C4-2B (cell line): ENCODE measurements around the gene PTGES.

ENCODE experiments used
- ZFX ChIP-seq: fragments of 450-650 bp; IDR thresholded peaks from 2 replicates; pipeline ENCODE4 v1.6.1; 2017
- TF ChIP-seq, protein P1 (sequence below): fragments of 450-650 bp; conservative IDR thresholded peaks from 2 replicates; pipeline ENCODE4 v1.5.1; 2017; ENCODE audit warnings: mild to moderate bottlenecking

DNA sequence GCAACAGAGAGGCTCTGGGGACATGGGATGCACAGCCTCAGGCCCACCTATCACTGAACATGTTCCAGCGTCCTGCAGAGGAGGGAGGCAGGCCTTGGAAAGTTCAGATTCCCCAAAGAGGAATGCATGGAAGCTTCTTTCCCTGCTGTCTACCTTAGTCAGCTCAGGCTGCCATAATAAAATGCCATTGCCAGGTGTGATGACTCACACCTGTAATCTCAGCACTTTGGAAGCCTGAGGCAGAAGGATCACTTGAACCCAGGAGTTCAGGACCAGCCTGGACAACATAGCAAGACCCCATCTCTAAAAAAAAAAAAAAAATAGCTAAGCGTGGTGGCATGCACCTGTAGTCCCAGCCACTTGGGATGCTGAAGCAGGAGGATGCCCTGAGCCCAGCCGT lies 25.6 kb upstream of the PTGES start:
- TF ChIP-seq, protein P1, sequence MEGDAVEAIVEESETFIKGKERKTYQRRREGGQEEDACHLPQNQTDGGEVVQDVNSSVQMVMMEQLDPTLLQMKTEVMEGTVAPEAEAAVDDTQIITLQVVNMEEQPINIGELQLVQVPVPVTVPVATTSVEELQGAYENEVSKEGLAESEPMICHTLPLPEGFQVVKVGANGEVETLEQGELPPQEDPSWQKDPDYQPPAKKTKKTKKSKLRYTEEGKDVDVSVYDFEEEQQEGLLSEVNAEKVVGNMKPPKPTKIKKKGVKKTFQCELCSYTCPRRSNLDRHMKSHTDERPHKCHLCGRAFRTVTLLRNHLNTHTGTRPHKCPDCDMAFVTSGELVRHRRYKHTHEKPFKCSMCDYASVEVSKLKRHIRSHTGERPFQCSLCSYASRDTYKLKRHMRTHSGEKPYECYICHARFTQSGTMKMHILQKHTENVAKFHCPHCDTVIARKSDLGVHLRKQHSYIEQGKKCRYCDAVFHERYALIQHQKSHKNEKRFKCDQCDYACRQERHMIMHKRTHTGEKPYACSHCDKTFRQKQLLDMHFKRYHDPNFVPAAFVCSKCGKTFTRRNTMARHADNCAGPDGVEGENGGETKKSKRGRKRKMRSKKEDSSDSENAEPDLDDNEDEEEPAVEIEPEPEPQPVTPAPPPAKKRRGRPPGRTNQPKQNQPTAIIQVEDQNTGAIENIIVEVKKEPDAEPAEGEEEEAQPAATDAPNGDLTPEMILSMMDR: no peak
- TF ChIP-seq ZFX: no peak
